GM13977 (cell line): ENCODE results near the gene CACNA1C.
A peak's percentile ranks its signal among the peaks of the same experiment; 100 is the strongest.

ENCODE experiments used
- DNase-seq: peaks from one replicate; pipeline ENCODE4 v3.0.0; 2012; ENCODE audit warnings: low spot score
- in situ Hi-C: fragments of 300-500 bp; cut with MboI; formaldehyde crosslinking; loops from one replicate; pipeline ENCODE4 v1.12.0; 2022; ENCODE audit warnings: low sequenced_read_pairs, low pct_unique_long_range_greater_than_20kb, mixed read lengths, inconsistent platforms; ENCODE audit not compliant: unreplicated experiment
- TF ChIP-seq, protein P1 (sequence below): IDR thresholded peaks from 2 replicates; pipeline ENCODE4 v1.5.1; 2012; ENCODE audit warnings: mild to moderate bottlenecking, control low read depth; ENCODE audit not compliant: insufficient read depth; ENCODE audit errors: extremely low read depth, missing control alignments

CACNA1C gene

DNA sequence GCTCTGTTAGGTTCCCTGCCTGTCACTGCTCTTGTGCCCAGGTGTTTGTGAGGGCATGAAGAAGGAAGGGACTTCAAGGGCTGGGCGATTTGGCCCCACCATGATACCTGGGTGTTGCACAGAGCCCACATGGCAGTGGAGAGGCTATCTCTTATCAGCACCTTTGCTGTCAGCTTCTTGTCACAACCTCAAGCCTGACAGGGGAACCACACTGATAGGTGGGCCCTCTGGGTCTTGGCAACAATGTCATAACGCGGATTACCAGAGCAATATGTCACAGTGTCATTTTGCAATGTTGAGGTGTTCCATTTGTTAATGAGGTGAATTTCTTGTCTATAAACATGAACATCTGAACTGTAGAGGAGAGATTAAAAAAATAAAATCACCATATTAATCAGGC, 22.9 kb upstream of the CACNA1C start:
- DNase-seq: no peak
- in situ Hi-C loops: no loop called here
- TF ChIP-seq, protein P1, sequence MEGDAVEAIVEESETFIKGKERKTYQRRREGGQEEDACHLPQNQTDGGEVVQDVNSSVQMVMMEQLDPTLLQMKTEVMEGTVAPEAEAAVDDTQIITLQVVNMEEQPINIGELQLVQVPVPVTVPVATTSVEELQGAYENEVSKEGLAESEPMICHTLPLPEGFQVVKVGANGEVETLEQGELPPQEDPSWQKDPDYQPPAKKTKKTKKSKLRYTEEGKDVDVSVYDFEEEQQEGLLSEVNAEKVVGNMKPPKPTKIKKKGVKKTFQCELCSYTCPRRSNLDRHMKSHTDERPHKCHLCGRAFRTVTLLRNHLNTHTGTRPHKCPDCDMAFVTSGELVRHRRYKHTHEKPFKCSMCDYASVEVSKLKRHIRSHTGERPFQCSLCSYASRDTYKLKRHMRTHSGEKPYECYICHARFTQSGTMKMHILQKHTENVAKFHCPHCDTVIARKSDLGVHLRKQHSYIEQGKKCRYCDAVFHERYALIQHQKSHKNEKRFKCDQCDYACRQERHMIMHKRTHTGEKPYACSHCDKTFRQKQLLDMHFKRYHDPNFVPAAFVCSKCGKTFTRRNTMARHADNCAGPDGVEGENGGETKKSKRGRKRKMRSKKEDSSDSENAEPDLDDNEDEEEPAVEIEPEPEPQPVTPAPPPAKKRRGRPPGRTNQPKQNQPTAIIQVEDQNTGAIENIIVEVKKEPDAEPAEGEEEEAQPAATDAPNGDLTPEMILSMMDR: no peak

DNA sequence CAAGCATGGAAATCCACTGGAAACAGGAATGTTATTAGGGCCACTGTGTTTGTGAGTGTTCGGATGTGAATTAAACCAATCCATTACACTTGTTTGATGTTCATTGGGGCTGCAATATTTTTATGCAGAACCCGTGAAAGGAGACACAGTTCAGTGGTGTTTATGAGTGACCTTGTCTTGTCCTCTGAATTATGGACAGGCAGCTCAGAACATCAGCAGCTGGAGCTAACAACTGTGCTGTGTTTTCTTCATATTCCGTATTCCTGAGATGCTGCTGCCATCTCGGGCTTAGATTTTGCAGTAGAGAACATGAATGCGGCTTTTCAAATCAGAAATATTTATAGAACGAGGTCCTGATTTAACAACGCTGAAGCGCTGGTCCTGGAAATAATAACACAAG, 20.3 kb upstream of the CACNA1C start:
- TF ChIP-seq, protein P1: no peak
- in situ Hi-C loops: no loop called here
- DNase-seq: no peak

DNA sequence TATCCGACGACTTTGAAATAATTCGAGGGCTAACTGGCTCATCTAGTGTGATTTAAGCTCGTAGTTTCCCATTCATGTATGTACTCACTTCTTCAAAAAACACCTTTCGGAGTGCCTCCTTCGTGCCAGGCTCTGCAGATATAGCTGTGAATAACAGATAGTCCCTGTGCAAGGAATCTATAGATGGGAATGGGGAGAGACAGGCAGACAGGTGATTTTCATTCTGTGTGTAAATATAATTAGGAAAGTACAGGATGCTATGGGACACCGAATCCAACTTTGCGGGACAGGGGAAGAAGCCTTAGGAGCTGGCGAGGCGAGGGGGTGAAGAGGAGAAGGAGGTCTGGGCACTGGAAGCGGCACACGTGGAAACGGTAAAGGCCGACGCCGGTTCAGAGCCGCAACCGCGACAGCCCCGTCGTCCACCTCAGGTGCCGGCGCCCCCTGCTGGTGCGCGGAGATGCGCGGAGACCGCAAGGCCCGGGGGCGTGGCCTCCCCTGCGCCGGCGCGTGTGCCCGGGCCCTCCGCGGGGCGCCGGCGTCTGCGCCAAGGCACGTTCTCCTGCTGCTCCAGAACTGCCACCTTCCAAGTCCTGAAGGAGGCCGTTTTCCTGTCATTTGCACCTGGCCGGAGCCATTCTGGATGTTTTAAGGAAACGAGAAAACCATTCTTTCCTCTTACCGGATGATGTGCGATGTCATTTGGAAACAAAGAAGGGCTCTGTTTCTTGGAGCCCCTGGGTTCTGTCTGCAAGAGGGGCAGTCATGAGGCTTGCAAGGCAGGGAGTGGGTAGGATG, 18.0 kb upstream of the CACNA1C start:
- peak; percentile 92 for DNase-seq

DNA sequence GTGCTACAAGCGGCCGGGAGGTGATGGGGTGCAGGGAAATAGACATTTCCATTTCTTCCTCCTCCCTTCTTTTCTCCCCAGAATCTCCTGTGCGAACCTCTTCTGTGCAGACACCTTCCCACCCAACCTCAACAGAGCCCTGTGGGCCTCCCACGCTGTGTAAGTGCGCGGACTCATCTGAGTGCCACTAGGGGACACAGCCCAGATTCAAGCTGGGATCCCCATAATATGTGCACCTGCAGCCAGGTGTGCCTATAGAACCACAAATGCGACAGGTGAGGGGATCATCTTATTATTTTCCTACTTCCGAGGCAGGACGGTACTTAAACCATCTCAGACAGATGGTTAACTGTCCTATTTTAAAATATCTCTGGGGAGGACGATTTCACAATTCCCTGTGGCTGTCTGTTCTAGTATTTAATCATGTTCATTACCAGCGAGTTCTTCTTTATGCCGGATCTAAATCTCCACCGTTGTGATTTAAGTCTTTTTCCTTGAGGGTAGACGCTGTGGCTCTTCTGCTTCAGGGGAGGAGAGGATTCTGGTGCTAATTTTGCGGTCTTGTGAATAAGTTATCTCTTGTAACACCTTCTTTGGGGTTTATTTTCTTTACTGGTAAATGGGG, 17.2 kb upstream of the CACNA1C start:
- TF ChIP-seq, protein P1: no peak
- DNase-seq: no peak
- in situ Hi-C loops: no loop called here

More for the DNA sequence above, 18.0 kb upstream of the CACNA1C start:
- in situ Hi-C loops: no loop called here
- TF ChIP-seq, protein P1: peak; percentile 97

DNA sequence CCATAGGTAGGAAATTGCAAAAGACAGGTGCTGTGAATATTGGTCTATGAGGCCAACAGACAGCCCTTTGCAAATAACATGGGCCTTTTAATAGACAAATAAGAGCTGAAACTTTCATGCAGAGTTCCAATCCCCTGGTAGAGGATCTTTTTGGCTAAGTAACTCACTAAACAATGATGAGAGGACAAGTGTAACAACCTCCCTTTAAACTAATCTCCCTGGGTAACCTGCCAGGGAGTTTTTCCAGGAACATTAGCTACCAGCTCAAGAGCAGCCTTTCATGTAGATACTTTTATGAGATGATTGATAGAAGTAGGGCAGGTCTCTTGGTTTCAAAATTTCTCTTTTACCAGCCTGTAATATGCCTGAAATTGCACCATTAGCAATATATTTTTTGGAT, 13.8 kb upstream of the CACNA1C start:
- in situ Hi-C loops: no loop called here
- TF ChIP-seq, protein P1: no peak
- DNase-seq: no peak

DNA sequence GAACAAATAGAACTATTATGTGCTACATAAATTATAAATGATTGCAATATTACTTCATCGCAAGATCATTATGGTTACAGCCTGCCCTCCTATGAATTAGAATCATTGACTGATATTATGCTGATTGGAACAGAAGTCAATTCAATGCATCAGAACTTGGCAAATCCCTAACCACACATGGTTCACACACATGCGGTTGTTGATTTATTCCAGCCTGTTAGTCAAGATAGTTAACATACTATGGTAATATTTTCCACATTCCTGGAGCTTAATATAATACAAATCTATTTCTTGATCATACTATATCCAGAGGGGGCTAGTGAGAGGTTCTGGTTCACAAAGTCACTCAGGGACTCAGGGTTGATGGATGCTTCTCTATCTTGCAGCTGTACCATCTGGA, 9.7 kb upstream of the CACNA1C start:
- TF ChIP-seq, protein P1: no peak
- no peak for DNase-seq
- in situ Hi-C loops: no loop called here
